Right lobe of liver (tissue), 4 donors: ENCODE results near the gene FOXN1.

Experiments
- POLR2A ChIP-seq: fragments of 450-650 bp; IDR thresholded peaks from one replicate; pipeline ENCODE4 v1.6.1; 2017; ENCODE audit warnings: antibody characterized with exemption, mild to moderate bottlenecking
- TF ChIP-seq, protein P1 (sequence below), 4 donors: fragments of 200-600 bp in 3 of 4; fragments of 450-650 bp in 1 of 4; IDR thresholded peaks; one replicate each; pipeline versions ENCODE4 v1.5.1 to v1.8.0; 2016 to 2022; ENCODE audit warnings: antibody characterized with exemption in 4 of 4, mild to moderate bottlenecking in 2 of 4
- donor health status: DM: no; HTN: no; CAD: no.
- donor health status: DM: no; HTN: no; CAD: no.
- donor health status: DM: no; HTN: yes; CAD: no.

- TF ChIP-seq, protein P1, sequence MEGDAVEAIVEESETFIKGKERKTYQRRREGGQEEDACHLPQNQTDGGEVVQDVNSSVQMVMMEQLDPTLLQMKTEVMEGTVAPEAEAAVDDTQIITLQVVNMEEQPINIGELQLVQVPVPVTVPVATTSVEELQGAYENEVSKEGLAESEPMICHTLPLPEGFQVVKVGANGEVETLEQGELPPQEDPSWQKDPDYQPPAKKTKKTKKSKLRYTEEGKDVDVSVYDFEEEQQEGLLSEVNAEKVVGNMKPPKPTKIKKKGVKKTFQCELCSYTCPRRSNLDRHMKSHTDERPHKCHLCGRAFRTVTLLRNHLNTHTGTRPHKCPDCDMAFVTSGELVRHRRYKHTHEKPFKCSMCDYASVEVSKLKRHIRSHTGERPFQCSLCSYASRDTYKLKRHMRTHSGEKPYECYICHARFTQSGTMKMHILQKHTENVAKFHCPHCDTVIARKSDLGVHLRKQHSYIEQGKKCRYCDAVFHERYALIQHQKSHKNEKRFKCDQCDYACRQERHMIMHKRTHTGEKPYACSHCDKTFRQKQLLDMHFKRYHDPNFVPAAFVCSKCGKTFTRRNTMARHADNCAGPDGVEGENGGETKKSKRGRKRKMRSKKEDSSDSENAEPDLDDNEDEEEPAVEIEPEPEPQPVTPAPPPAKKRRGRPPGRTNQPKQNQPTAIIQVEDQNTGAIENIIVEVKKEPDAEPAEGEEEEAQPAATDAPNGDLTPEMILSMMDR (IDR thresholded peaks at IDR 0.05) = no peak
- TF ChIP-seq POLR2A = no peak
Measured at GRCh38 chr17:28499684-28500357, 6.3 kb upstream of the FOXN1 start.
